Testis (tissue), 3 donors: Measurements from ENCODE around the gene C11orf21. TPM values are rescaled to one million over a fixed set of nuclear protein-coding genes. Genes with fewer than 3 reads are reported as not detected.
A peak's percentile ranks its signal among the peaks of the same experiment; 100 is the strongest.
"Not testable (repeated sequence)": the region's sequence is repeated elsewhere in the genome, so short reads cannot be mapped to it uniquely, and the experiment has no call there.

Experiments
- DNase-seq: peaks from one replicate; pipeline ENCODE4 v3.0.0-alpha.2; 2019
- H3K27ac ChIP-seq, 2 donors: fragments of 200-600 bp; sonication (generic); one replicate each; pipeline ENCODE4 v1.5.1; 2019
- H3K27me3 ChIP-seq: fragments of 200-600 bp; sonication (generic); one replicate; pipeline ENCODE4 v1.5.1; 2019
- H3K36me3 ChIP-seq: fragments of 200-600 bp; sonication (generic); one replicate; pipeline ENCODE4 v1.5.1; 2017; ENCODE audit warnings: low read depth; ENCODE audit errors: missing control alignments
- H3K4me1 ChIP-seq: fragments of 200-600 bp; sonication (generic); one replicate; pipeline ENCODE4 v1.5.1; 2019
- H3K4me3 ChIP-seq, 2 donors: fragments of 200-600 bp; sonication (generic); one replicate each; pipeline ENCODE4 v1.5.1; 2017 to 2019
- H3K9me3 ChIP-seq: fragments of 200-600 bp; sonication (generic); one replicate; pipeline ENCODE4 v1.5.1; 2017
- CTCF ChIP-seq, 3 experiments: fragments of 450-650 bp in 2 of 3; fragments of 200-600 bp in 1 of 3; sonication (generic) in 1 of 3; IDR thresholded peaks; one replicate each; pipeline ENCODE4 v1.5.1; 2016 to 2019; ENCODE audit warnings: antibody characterized with exemption in 3 of 3, mild to moderate bottlenecking in 2 of 3, moderate library complexity in 1 of 3
- POLR2A ChIP-seq: fragments of 450-650 bp; IDR thresholded peaks from one replicate; pipeline ENCODE4 v1.6.1; 2017; ENCODE audit warnings: antibody characterized with exemption, mild to moderate bottlenecking, moderate library complexity
- WGBS, 2 donors: methylation state at CpG; one replicate each; pipeline ENCODE4 v1.1.5; 2018; 5-methylcytosine and 5-hydroxymethylcytosine counted together
- intact Hi-C: fragments of 100-400 bp; cut with DNase I; formaldehyde crosslinking; loops from one replicate; pipeline ENCODE4 v1.15.1; 2023; ENCODE audit warnings: low total_unique reads
- polyA plus RNA-seq: library from polyadenylated mRNA; stranded (reverse); fragments of 350-450 nt; fragmentation: Illumina TruSeq; extraction: RNeasy Lipid Tissue Mini Kit (QIAGEN cat#74804); gene quantifications from one replicate; pipeline ENCODE4 v1.2.3, GENCODE V29; 2014; ENCODE audit warnings: low read depth, low replicate concordance; ENCODE audit not compliant: insufficient read depth
- total RNA-seq, 2 donors: library from RNA; depleted of rRNA; stranded (reverse); fragments of >200 nt; gene quantifications; one replicate each; pipeline ENCODE4 v1.2.3, GENCODE V29; 2016

C11orf21 gene
- total and polyA plus RNA-seq, 3 donors from 2014 or later: 0.12 to 0.88 (median 0.47) TPM

GRCh38 chr11:2289350-2289749 is 12.4 kb downstream of the C11orf21 start:
- H3K4me1 ChIP-seq: no peaks in the 10 kb centered on the region
- no peaks in the 10 kb centered on the region for H3K9me3 ChIP-seq
- WGBS, 2 donors: 67 to 69% methylated on average over 6 of the region's 6 CpGs
- no peaks in the 10 kb centered on the region for H3K36me3 ChIP-seq
- TF ChIP-seq CTCF (IDR thresholded peaks at IDR 0.05) (no peak), POLR2A (no peak)
- DNase-seq: peak; percentile 21
- no peaks in the 10 kb centered on the region for H3K27me3 ChIP-seq
- H3K4me3 ChIP-seq: no peak overlapping the region
- intact Hi-C loops: no loop called here
- H3K27ac ChIP-seq: no peak overlapping the region

GRCh38 chr11:2287091-2287490 is 14.6 kb downstream of the C11orf21 start:
- no peak overlapping the region for H3K4me3 ChIP-seq
- peak; percentile 63 for DNase-seq
- no peak for TF ChIP-seq POLR2A
- TF ChIP-seq CTCF (IDR thresholded peaks at IDR 0.05): no peak
- no peaks in the 10 kb centered on the region for H3K4me1 ChIP-seq
- no peaks in the 10 kb centered on the region for H3K9me3 ChIP-seq
- WGBS, 2 donors: 43 to 59% methylated on average over 16 of the region's 16 CpGs
- H3K27ac ChIP-seq: peak overlapping the region; percentile 12 to 58
- H3K27me3 ChIP-seq: no peaks in the 10 kb centered on the region
- intact Hi-C loops: no loop called here
- H3K36me3 ChIP-seq: no peaks in the 10 kb centered on the region

- H3K36me3 ChIP-seq, intact Hi-C loops, H3K27ac ChIP-seq, H3K9me3 ChIP-seq, H3K4me1 ChIP-seq, H3K4me3 ChIP-seq, DNase-seq, H3K27me3 ChIP-seq: not testable (repeated sequence)
- 93 to 98% methylated on average over 9 to 11 of the region's 13 CpGs for WGBS, 2 donors
These were observed 15.4 kb downstream of the C11orf21 start for GRCh38 chr11:2286350-2286749.

GRCh38 chr11:2280208-2280607 is 21.5 kb downstream of the C11orf21 start:
- Histone ChIP-seq H3K9me3 (no peaks in the 10 kb centered on the region), H3K4me1 (no peaks in the 10 kb centered on the region), H3K27me3 (no peaks in the 10 kb centered on the region), H3K27ac (no peak overlapping the region), H3K36me3 (no peaks in the 10 kb centered on the region), H3K4me3 (no peak overlapping the region)
- WGBS, 2 donors: 90 to 93% methylated on average over 2 of the region's 2 CpGs
- no peak for DNase-seq
- TF ChIP-seq CTCF (IDR thresholded peaks at IDR 0.05): no peak
- TF ChIP-seq POLR2A: no peak
- intact Hi-C loops: no loop called here

- no peaks in the 10 kb centered on the region for H3K9me3 ChIP-seq
- no peaks in the 10 kb centered on the region for H3K27me3 ChIP-seq
- WGBS, 2 donors: 72 to 74% methylated on average over 5 to 6 of the region's 6 CpGs
- no peaks in the 10 kb centered on the region for H3K4me1 ChIP-seq
- TF ChIP-seq CTCF (IDR thresholded peaks at IDR 0.05) (no peak), POLR2A (no peak)
- H3K27ac ChIP-seq: peak overlapping the region in 1 of 2 donors; percentile 51
- intact Hi-C loops: no loop called here
- no peak overlapping the region for H3K4me3 ChIP-seq
- DNase-seq: peak; percentile 15
- no peaks in the 10 kb centered on the region for H3K36me3 ChIP-seq
These were observed 23.7 kb downstream of the C11orf21 start for GRCh38 chr11:2277933-2278523.
